ENCODE data around the gene TMEM183A.
A peak's percentile ranks its signal among the peaks of the same experiment; 100 is the strongest.

The TMEM183A gene, protein sequence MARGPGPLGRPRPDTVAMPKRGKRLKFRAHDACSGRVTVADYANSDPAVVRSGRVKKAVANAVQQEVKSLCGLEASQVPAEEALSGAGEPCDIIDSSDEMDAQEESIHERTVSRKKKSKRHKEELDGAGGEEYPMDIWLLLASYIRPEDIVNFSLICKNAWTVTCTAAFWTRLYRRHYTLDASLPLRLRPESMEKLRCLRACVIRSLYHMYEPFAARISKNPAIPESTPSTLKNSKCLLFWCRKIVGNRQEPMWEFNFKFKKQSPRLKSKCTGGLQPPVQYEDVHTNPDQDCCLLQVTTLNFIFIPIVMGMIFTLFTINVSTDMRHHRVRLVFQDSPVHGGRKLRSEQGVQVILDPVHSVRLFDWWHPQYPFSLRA

GRCh38 chr1:203006948-203007871, at the start of gene TMEM183A:
TMEM183A (plus strand) TSS chr1:203007374; CDS start chr1:203007466, 92 bp downstream.
- peaks cover 26 to 61% (median 42%) of the 10 kb centered on the region in 10 experiments for H3K4me1 ChIP-seq
- no peak for TF ChIP-seq Cebpa-rat (IDR thresholded peaks at IDR 0.05)
- peak within 1 kb of the TSS; percentile 75 to 96 (median 84) for H3K4me3 ChIP-seq
- 0 out of 22 replicates have a peak, but pooled peaks cover 0 to 5% (median 0%) of the 10 kb centered on the region in 11 experiments for H3K9me3 ChIP-seq (replicated peaks in 1 of 11)
- H3K36me3 ChIP-seq, result peaks cover 36 to 39% (median 37%) of the 10 kb centered on the region in 11 experiments
- peak within 1 kb of the TSS; percentile 87 to 94 (median 92) for H3K9ac ChIP-seq
- no peaks in the 10 kb centered on the region for H3K27me3 ChIP-seq
- H4K20me1 ChIP-seq, result peaks cover 6 to 42% (median 31%) of the 10 kb centered on the region in 11 experiments; a peak in 15 of 22 replicates
- peak within 1 kb of the TSS; percentile 82 to 96 (median 91) for H3K4me2 ChIP-seq
- H3K27ac ChIP-seq, result peak within 1 kb of the TSS; percentile 78 to 89 (median 87)

GRCh38 chr1:202957733-202958543, 49.2 kb upstream of the TMEM183A start, which contains the start of gene ADIPOR1:
ADIPOR1 (minus strand) TSS chr1:202958312; CDS start chr1:202951070, 7,242 bp downstream.
- peaks cover 0 to 51% (median 39%) of the 10 kb centered on the region in 11 experiments; a peak in 13 of 22 replicates for H4K20me1 ChIP-seq
- no peaks in the 10 kb centered on the region for H3K9me3 ChIP-seq (replicated peaks in 1 of 11)
- no peak for TF ChIP-seq Cebpa-rat (IDR thresholded peaks at IDR 0.05)
- peak within 1 kb of the TSS; percentile 95 to 100 (median 98) for H3K9ac ChIP-seq
- peak within 1 kb of the TSS; percentile 91 to 99 (median 95) for H3K27ac ChIP-seq
- peaks cover 25 to 59% (median 32%) of the 10 kb centered on the region in 11 experiments for H3K36me3 ChIP-seq
- H3K4me3 ChIP-seq, result peak within 1 kb of the TSS; percentile 93 to 100 (median 99)
- peaks cover 23 to 55% (median 48%) of the 10 kb centered on the region in 10 experiments for H3K4me1 ChIP-seq
- H3K4me2 ChIP-seq, result peak within 1 kb of the TSS; percentile 79 to 97 (median 93)
- no peaks in the 10 kb centered on the region for H3K27me3 ChIP-seq

GRCh38 chr1:202958544-202959275, 48.5 kb upstream of the TMEM183A start:
- Histone ChIP-seq H3K36me3 (peaks cover 32 to 62% (median 40%) of the 10 kb centered on the region in 11 experiments), H3K4me2 (peak overlapping the region; percentile 75 to 97 (median 92)), H3K27me3 (no peaks in the 10 kb centered on the region), H3K9ac (peak overlapping the region; percentile 95 to 100 (median 98)), H3K9me3 (replicated peaks in 1 of 11) (no peaks in the 10 kb centered on the region), H3K4me3 (peak overlapping the region; percentile 93 to 100 (median 99)), H3K27ac (peak overlapping the region in 7 of 11 experiments; percentile 8 to 99 (median 96); a peak in 10 of 22 replicates), H3K4me1 (peaks cover 23 to 47% (median 41%) of the 10 kb centered on the region in 10 experiments), H4K20me1 (peaks cover 0 to 43% (median 34%) of the 10 kb centered on the region in 11 experiments; a peak in 13 of 22 replicates)
- TF ChIP-seq Cebpa-rat (IDR thresholded peaks at IDR 0.05), result no peak

- H3K27ac ChIP-seq, result no peak overlapping the region
- no peaks in the 10 kb centered on the region for H3K9me3 ChIP-seq (replicated peaks in 1 of 11)
- H3K9ac ChIP-seq, result peak overlapping the region in 1 of 11 experiments; percentile 99; a peak in 2 of 22 replicates
- H4K20me1 ChIP-seq, result peaks cover 0 to 37% (median 28%) of the 10 kb centered on the region in 11 experiments; a peak in 13 of 22 replicates
- no peak overlapping the region for H3K4me3 ChIP-seq
- peaks cover 32 to 62% (median 45%) of the 10 kb centered on the region in 11 experiments for H3K36me3 ChIP-seq
- H3K4me1 ChIP-seq, result peaks cover 23 to 41% (median 36%) of the 10 kb centered on the region in 10 experiments
- TF ChIP-seq Cebpa-rat (IDR thresholded peaks at IDR 0.05), result no peak
- H3K4me2 ChIP-seq, result peak overlapping the region in 3 of 11 experiments; percentile 77 to 92 (median 84); a peak in 1 of 22 replicates
- no peaks in the 10 kb centered on the region for H3K27me3 ChIP-seq
Measured at GRCh38 chr1:202959276-202959620, 47.9 kb upstream of the TMEM183A start.

GRCh38 chr1:202961220-202961880, 45.8 kb upstream of the TMEM183A start:
- no peak for TF ChIP-seq Cebpa-rat (IDR thresholded peaks at IDR 0.05)
- Histone ChIP-seq H3K36me3 (peaks cover 25 to 56% (median 45%) of the 10 kb centered on the region in 11 experiments), H3K9me3 (replicated peaks in 1 of 11) (no peaks in the 10 kb centered on the region), H4K20me1 (peaks cover 0 to 20% (median 9%) of the 10 kb centered on the region in 11 experiments; a peak in 15 of 22 replicates), H3K4me2 (no peak overlapping the region), H3K27ac (no peak overlapping the region), H3K4me3 (no peak overlapping the region), H3K4me1 (peaks cover 31 to 38% (median 34%) of the 10 kb centered on the region in 10 experiments), H3K9ac (no peak overlapping the region; a peak in 1 of 22 replicates), H3K27me3 (no peaks in the 10 kb centered on the region)

DNA sequence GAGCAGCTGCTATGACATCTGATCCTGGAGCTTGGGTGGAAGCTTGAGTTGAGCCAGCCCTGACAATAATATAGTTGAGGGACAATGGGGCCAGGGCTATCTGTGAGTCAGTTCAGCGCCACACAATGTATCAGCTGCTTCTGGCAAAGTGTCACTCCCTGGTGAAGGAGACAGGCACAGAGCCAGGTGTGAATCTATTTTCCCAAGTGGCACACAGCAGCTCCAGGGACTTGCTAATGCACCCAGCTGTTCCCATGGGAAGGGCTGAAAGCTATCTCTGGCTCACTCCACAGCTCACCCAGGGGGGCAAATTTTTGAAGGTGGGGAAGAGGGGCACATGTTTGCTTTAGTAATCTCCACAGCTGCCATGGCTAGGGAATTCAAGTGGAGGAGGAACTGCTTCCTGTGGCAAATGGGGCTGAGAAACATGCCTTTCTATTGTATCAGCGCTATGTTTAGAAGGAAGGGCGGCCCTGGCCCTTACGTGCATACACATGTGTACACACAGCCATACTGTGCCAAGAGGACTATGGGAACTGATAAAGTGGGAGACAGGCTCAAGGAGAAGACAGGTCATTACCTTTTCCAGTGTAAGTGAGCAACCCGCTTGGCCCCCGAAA, 42.3 kb upstream of the TMEM183A start:
- no peak for TF ChIP-seq Cebpa-rat (IDR thresholded peaks at IDR 0.05)
- Histone ChIP-seq H4K20me1 (peaks cover 0 to 7% (median 0%) of the 10 kb centered on the region in 11 experiments; a peak in 4 of 22 replicates), H3K4me1 (peaks cover 35 to 50% (median 43%) of the 10 kb centered on the region in 10 experiments), H3K9me3 (replicated peaks in 1 of 11) (no peaks in the 10 kb centered on the region), H3K36me3 (peaks cover 22 to 53% (median 45%) of the 10 kb centered on the region in 11 experiments), H3K4me3 (no peak overlapping the region), H3K27ac (no peak overlapping the region), H3K4me2 (peak overlapping the region; percentile 94 to 99 (median 96); a peak in 15 of 22 replicates), H3K9ac (peak overlapping the region in 2 of 11 experiments; percentile 12 to 18; a peak in 2 of 22 replicates), H3K27me3 (no peaks in the 10 kb centered on the region)

Data from BLaER1 treated with 17β-estradiol and CSF1 and Interleukin-3, amounts not matched to agents 10 nM and 100 nM (cell line).